Measurements from ENCODE around the gene RAB27B. TPM values are rescaled to one million over a fixed set of nuclear protein-coding genes. Genes with fewer than 3 reads are reported as not detected.

Gene RAB27B
- total RNA-seq, 1 donor from 2014 or later: 22.2 TPM

DNA sequence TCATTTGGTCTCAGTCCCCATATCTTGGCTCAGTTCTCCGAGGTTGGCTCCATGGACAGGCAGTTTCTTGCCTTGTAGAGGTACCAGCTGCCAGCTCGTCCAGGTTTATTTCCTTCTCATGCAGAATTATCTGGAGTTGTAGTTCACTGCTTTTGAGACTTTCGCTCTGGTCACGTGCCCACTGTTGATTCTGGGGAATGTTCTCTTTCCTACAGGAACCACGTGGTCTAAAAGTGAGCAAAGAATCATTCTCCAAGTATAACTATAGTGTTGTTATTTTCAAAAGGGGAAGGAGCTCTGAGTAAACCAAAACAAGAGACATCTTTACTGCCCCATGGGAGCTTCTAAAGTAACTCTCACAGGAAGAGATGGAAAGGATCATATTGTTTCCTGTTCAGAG, 41.2 kb upstream of the RAB27B start:
- TF ChIP-seq, protein P1, sequence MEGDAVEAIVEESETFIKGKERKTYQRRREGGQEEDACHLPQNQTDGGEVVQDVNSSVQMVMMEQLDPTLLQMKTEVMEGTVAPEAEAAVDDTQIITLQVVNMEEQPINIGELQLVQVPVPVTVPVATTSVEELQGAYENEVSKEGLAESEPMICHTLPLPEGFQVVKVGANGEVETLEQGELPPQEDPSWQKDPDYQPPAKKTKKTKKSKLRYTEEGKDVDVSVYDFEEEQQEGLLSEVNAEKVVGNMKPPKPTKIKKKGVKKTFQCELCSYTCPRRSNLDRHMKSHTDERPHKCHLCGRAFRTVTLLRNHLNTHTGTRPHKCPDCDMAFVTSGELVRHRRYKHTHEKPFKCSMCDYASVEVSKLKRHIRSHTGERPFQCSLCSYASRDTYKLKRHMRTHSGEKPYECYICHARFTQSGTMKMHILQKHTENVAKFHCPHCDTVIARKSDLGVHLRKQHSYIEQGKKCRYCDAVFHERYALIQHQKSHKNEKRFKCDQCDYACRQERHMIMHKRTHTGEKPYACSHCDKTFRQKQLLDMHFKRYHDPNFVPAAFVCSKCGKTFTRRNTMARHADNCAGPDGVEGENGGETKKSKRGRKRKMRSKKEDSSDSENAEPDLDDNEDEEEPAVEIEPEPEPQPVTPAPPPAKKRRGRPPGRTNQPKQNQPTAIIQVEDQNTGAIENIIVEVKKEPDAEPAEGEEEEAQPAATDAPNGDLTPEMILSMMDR (IDR thresholded peaks at IDR 0.05): no peak
- intact Hi-C loops (cut with DNase I): no loop called here
- Histone ChIP-seq H3K4me3 (no peak overlapping the region), H3K4me1 (no peaks in the 10 kb centered on the region), H3K36me3 (no peaks in the 10 kb centered on the region), H3K27ac (no peak overlapping the region), H3K27me3 (no peaks in the 10 kb centered on the region), H3K9me3 (no peaks in the 10 kb centered on the region)
- ATAC-seq (no peak), DNase-seq (no peak)

DNA sequence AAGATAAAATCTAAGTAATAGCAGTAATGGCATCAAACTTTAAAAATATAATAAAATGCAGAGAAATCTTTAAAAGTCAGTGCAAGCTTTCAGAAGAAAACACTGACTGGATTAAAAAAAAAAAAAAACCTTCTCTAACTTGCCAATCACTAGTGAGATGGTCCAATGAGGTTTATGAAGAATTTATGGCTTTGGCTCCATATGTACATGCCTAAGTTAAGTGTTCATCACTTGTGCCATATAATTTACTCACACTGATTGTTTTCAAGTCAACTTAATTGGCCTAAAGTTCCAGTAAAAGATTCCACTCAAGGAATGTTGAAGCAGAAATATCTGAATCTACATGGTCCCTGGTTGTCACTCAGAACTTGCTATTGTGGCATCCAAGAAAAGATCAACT, 40.7 kb upstream of the RAB27B start:
- TF ChIP-seq, protein P1 (IDR thresholded peaks at IDR 0.05): no peak
- H3K36me3 ChIP-seq: no peaks in the 10 kb centered on the region
- ATAC-seq (no peak), DNase-seq (no peak)
- no peak overlapping the region for H3K4me3 ChIP-seq
- H3K4me1 ChIP-seq: no peaks in the 10 kb centered on the region
- H3K27me3 ChIP-seq: no peaks in the 10 kb centered on the region
- intact Hi-C loops (cut with DNase I): no loop called here
- H3K27ac ChIP-seq: no peak overlapping the region
- no peaks in the 10 kb centered on the region for H3K9me3 ChIP-seq

DNA sequence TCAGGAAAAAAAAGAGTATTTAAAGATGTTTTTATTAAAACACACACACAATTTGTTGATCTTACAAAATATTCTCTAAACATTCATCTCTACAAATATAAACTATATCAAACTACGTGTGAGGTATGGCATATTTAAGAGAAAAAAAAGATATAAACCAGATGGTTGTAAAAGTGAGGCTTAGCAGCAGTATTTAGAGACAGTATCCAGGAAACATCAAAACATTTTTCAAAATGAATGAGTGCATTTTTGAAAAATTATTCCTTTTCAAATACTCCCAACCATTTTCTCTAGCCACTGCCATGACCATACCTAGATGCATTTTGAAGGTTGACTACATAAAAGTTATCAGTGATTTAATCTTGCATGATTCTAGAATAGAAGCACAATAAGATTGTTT, 38.2 kb upstream of the RAB27B start:
- no peaks in the 10 kb centered on the region for H3K36me3 ChIP-seq
- no peaks in the 10 kb centered on the region for H3K27me3 ChIP-seq
- DNase-seq (no peak), ATAC-seq (no peak)
- intact Hi-C loops (cut with DNase I): no loop called here
- no peaks in the 10 kb centered on the region for H3K4me1 ChIP-seq
- H3K27ac ChIP-seq: no peak overlapping the region
- TF ChIP-seq, protein P1 (IDR thresholded peaks at IDR 0.05): no peak
- no peak overlapping the region for H3K4me3 ChIP-seq
- H3K9me3 ChIP-seq: no peaks in the 10 kb centered on the region

DNA sequence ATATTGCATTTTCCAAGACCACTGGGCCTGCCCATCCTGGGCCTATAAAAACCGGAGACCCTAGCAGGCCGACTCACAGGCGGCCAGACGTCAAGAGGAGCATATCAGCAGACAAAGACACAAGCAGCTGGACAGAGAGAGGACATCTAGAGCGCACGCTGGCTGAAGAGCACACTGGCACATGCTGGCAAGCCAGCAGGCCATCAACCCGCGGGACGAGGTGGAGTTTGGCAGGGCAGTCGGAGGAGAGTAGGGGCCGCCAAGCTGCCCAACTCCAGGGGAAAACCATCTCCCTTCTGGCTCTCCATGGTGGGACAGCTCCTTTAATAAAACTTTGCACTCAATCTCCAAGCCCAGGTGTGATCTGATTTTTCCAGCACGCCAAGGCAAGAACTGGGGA, 36.6 kb upstream of the RAB27B start:
- Histone ChIP-seq H3K27me3 (no peaks in the 10 kb centered on the region), H3K4me3 (no peak overlapping the region), H3K4me1 (no peaks in the 10 kb centered on the region), H3K9me3 (no peaks in the 10 kb centered on the region), H3K27ac (no peak overlapping the region), H3K36me3 (no peaks in the 10 kb centered on the region)
- TF ChIP-seq, protein P1 (IDR thresholded peaks at IDR 0.05): no peak
- DNase-seq: no peak
- no peak for ATAC-seq
- intact Hi-C loops (cut with DNase I): no loop called here

DNA sequence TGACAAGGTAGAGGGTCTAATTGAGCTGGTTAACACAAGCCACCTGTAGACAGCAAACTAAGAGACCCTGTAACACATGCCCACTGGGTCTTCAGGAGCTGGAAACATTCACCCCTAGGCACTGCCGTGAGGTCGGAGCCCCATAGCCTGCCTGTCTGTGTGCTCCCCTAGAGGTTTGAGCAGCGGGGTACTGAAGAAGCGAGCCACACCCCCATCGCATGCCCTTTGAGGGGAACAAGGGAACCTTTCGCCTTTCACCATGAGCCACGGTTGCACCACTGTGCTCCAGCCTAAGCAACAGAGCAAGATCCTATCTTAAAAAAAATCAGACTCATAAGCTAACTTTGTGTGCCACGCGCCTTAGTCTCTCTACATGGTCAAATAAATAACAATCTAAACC, 36.2 kb upstream of the RAB27B start:
- no peak for ATAC-seq
- Histone ChIP-seq H3K27ac (no peak overlapping the region), H3K9me3 (no peaks in the 10 kb centered on the region), H3K4me1 (no peaks in the 10 kb centered on the region), H3K4me3 (no peak overlapping the region), H3K36me3 (no peaks in the 10 kb centered on the region), H3K27me3 (no peaks in the 10 kb centered on the region)
- TF ChIP-seq, protein P1 (IDR thresholded peaks at IDR 0.05): no peak
- DNase-seq: no peak
- intact Hi-C loops (cut with DNase I): no loop called here

DNA sequence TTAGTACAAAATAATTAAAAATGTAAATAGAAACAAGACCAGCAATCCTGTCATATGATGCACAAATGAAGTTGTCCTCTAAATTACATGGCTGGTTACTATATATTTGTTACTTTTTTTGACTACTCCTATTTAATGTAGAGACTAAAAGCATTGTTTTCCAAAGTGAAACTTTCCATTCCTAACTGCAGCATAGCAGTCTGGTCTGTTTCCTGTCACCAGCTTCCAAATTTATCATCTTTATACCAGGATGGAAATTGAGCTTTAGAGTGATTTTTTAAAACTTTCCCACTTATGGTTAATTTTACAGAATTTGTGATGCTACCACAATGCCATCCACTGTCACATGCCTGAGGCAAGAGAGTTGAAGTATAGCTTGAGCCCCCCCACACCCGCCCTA, 33.5 kb upstream of the RAB27B start:
- Histone ChIP-seq H3K4me1 (no peaks in the 10 kb centered on the region), H3K27ac (no peak overlapping the region), H3K27me3 (no peaks in the 10 kb centered on the region), H3K9me3 (no peaks in the 10 kb centered on the region), H3K4me3 (no peak overlapping the region), H3K36me3 (no peaks in the 10 kb centered on the region)
- TF ChIP-seq, protein P1 (IDR thresholded peaks at IDR 0.05): no peak
- DNase-seq: no peak
- ATAC-seq: no peak
- intact Hi-C loops (cut with DNase I): no loop called here
